Activated CD8-positive, alpha-beta memory T cell treated with anti-CD3 and anti-CD28 coated beads for 4 hours (primary cell): ENCODE results near the gene NEMP1.
"Not testable (repeated sequence)": the region's sequence is repeated elsewhere in the genome, so short reads cannot be mapped to it uniquely, and the experiment has no call there.

Experiments
- DNase-seq, 2 donors: peaks; one replicate each; pipeline ENCODE4 v3.0.0-alpha.2; 2020; ENCODE audit warnings: low read depth in 2 of 2

Gene NEMP1

GRCh38 chr12:57057067-57057751 lies 21.4 kb downstream of the NEMP1 start:
- DNase-seq = no peak

- no peak for DNase-seq
Measured at GRCh38 chr12:57055824-57056223, 22.8 kb downstream of the NEMP1 start.

GRCh38 chr12:57053901-57054300 lies 24.7 kb downstream of the NEMP1 start:
- not testable (repeated sequence) for DNase-seq

GRCh38 chr12:57053146-57053545 lies 25.4 kb downstream of the NEMP1 start:
- DNase-seq = not testable (repeated sequence)

- no peak for DNase-seq
Measured at GRCh38 chr12:57051011-57051410, 27.6 kb downstream of the NEMP1 start.

- no peak for DNase-seq
Measured at GRCh38 chr12:57049890-57050289, 28.7 kb downstream of the NEMP1 start, which contains the start of gene MYO1A. Gene MYO1A, minus strand, starts transcription at chr12:57050129. Its CDS starts 1,806 bp downstream, at chr12:57048323.

- no peak for DNase-seq
Measured at GRCh38 chr12:57049119-57049446, 29.5 kb downstream of the NEMP1 start.

- DNase-seq = no peak
Measured at GRCh38 chr12:57048423-57049118, 30.0 kb downstream of the NEMP1 start.

GRCh38 chr12:57047981-57048380 lies 30.6 kb downstream of the NEMP1 start:
- no peak for DNase-seq

GRCh38 chr12:57046947-57047890 lies 31.4 kb downstream of the NEMP1 start:
- no peak for DNase-seq

- no peak for DNase-seq
Measured at GRCh38 chr12:57046086-57046791, 32.4 kb downstream of the NEMP1 start.

GRCh38 chr12:57044889-57045288 lies 33.7 kb downstream of the NEMP1 start:
- DNase-seq = no peak

GRCh38 chr12:57044468-57044867 lies 34.1 kb downstream of the NEMP1 start:
- DNase-seq = no peak

GRCh38 chr12:57042695-57043094 lies 35.9 kb downstream of the NEMP1 start:
- DNase-seq = no peak

GRCh38 chr12:57040750-57041149 lies 37.8 kb downstream of the NEMP1 start:
- no peak for DNase-seq

GRCh38 chr12:57040211-57040610 lies 38.4 kb downstream of the NEMP1 start:
- no peak for DNase-seq

GRCh38 chr12:57039016-57039798 lies 39.4 kb downstream of the NEMP1 start:
- no peak for DNase-seq

- no peak for DNase-seq
Measured at GRCh38 chr12:57037264-57037663, 41.3 kb downstream of the NEMP1 start.

- DNase-seq = no peak
Measured at GRCh38 chr12:57033431-57033830, 45.2 kb downstream of the NEMP1 start.

- DNase-seq = no peak
Measured at GRCh38 chr12:57031789-57032188, 46.8 kb downstream of the NEMP1 start.
